ENCODE measurements around the gene KCNK4.
A peak's percentile ranks its signal among the peaks of the same experiment; 100 is the strongest.

KCNK4 gene

GRCh38 chr11:64269540-64270220, 21.4 kb upstream of the KCNK4 start:
- peak; percentile 95 to 97 for DNase-seq

GRCh38 chr11:64275031-64275800, 15.9 kb upstream of the KCNK4 start:
- no peak for DNase-seq

GRCh38 chr11:64275841-64276240, 15.3 kb upstream of the KCNK4 start:
- DNase-seq, result no peak

GRCh38 chr11:64276653-64277431, 14.3 kb upstream of the KCNK4 start:
- DNase-seq, result no peak

GRCh38 chr11:64278576-64279190, 12.4 kb upstream of the KCNK4 start:
- DNase-seq, result no peak

- DNase-seq, result no peak
These were observed 8.9 kb upstream of the KCNK4 start for GRCh38 chr11:64281957-64282770.

- DNase-seq, result no peak
These were observed 8.0 kb upstream of the KCNK4 start for GRCh38 chr11:64283092-64283491.

- peak; percentile 78 to 83 for DNase-seq
These were observed 6.8 kb upstream of the KCNK4 start, which contains the start of gene BAD for GRCh38 chr11:64284048-64284961. Gene BAD, minus strand, starts transcription at chr11:64284665. Its CDS starts 297 bp downstream, at chr11:64284368.

GRCh38 chr11:64284962-64285884, 5.9 kb upstream of the KCNK4 start, which contains the start of gene GPR137:
Gene GPR137, plus strand, starts transcription at chr11:64285848. Its CDS starts 677 bp downstream, at chr11:64286525.
- peak; percentile 54 to 98 for DNase-seq

GRCh38 chr11:64285885-64286800, 5.0 kb upstream of the KCNK4 start:
- no peak for DNase-seq

- DNase-seq, result no peak
These were observed 4.3 kb upstream of the KCNK4 start for GRCh38 chr11:64286801-64287159.

- DNase-seq, result no peak
These were observed 3.3 kb upstream of the KCNK4 start for GRCh38 chr11:64287676-64288352.

- no peak for DNase-seq
These were observed 2.8 kb upstream of the KCNK4 start for GRCh38 chr11:64288353-64288750.

- DNase-seq, result no peak
These were observed 2.0 kb upstream of the KCNK4 start for GRCh38 chr11:64289002-64289564.

GRCh38 chr11:64290352-64291261, 495 bp upstream of the KCNK4 start:
- DNase-seq, result no peak

- DNase-seq, result no peak
These were observed 804 bp downstream of the KCNK4 start for GRCh38 chr11:64291752-64292459.

All from bone marrow (tissue), 2 donors.